HepG2 (cell line): ENCODE results near the gene KAT2A. TPM values are rescaled to one million over a fixed set of nuclear protein-coding genes. Genes with fewer than 3 reads are reported as not detected.

ENCODE experiments used
- ATAC-seq: fragments of 200-7000 bp; cut with Tn5 transposase; 3 replicates; pipeline ENCODE4 v1.9.1; 2020; ENCODE audit warnings: mild to moderate bottlenecking, moderate library complexity
- BruUV-seq: library from RNA; stranded (reverse); fragments of 400-500 nt; replicated peaks from 2 replicates; lab custom pipeline; 2021; lab: Mats Ljungman, UMichigan
- CTCF ChIA-PET: fragments of 300-600 bp; formaldehyde crosslinking; extraction: SDS; loops from one replicate; lab custom pipeline; 2021; ENCODE audit warnings: low total read pairs, inconsistent platforms, low intra/inter-chr PET ratio; lab: Yijun Ruan, JAX
- POLR2A ChIA-PET: fragments of 350-600 bp; sonication (Branson Sonifier 250); formaldehyde crosslinking; loops from one replicate; lab custom pipeline; 2020; ENCODE audit warnings: antibody characterized with exemption, inconsistent platforms; lab: Yijun Ruan, JAX
- DNase-seq: peaks from one replicate; pipeline ENCODE4 v3.0.0-alpha.2; 2015; ENCODE audit warnings: low spot score
- FAIRE-seq: peaks from 3 replicates; lab custom pipeline; 2011; peaks lifted over from hg19 to GRCh38; lab: Jason Lieb, UNC
- H2AFZ ChIP-seq: one replicate; pipeline ENCODE4 v1.6.1; 2011; ENCODE audit warnings: low read length, inconsistent platforms
- H3K27ac ChIP-seq: fragments of 300-600 bp; 3 replicates; pipeline ENCODE4 v1.8.0; 2011; ENCODE audit warnings: mixed run types, mild to moderate bottlenecking, mixed read lengths, low read length, inconsistent platforms; ENCODE audit not compliant: insufficient read depth; ENCODE audit errors: extremely low read length
- H3K27me3 ChIP-seq, 2 experiments: fragments of 200-600 bp in 1 of 2; 2 replicates in 1 of 2; 3 replicates in 1 of 2; pipeline versions ENCODE4 v1.6.0 to v1.8.0; 2011; ENCODE audit warnings: low read length in 2 of 2, mild to moderate bottlenecking in 2 of 2, moderate library complexity in 2 of 2, inconsistent platforms in 1 of 2; ENCODE audit not compliant: insufficient read depth in 2 of 2, control insufficient read depth in 1 of 2
- H3K36me3 ChIP-seq, 2 experiments: fragments of 200-600 bp in 1 of 2; replicated peaks in 1 of 2; 2 replicates in 1 of 2; 3 replicates in 1 of 2; pipeline versions ENCODE4 v1.5.1 to v1.8.0; 2011; ENCODE audit warnings: low read length in 2 of 2, inconsistent platforms in 1 of 2; ENCODE audit not compliant: insufficient read depth in 2 of 2, control insufficient read depth in 1 of 2
- H3K4me1 ChIP-seq: 2 replicates; pipeline ENCODE4 v1.5.1; 2012; ENCODE audit warnings: low read length, inconsistent platforms; ENCODE audit not compliant: insufficient read depth
- H3K4me2 ChIP-seq: 2 replicates; pipeline ENCODE4 v1.6.0; 2011; ENCODE audit warnings: low read depth, low read length, inconsistent platforms
- H3K4me3 ChIP-seq, 3 experiments: fragments of 200-600 bp in 1 of 3; sonication (generic), shearing (Covaris generic) in 1 of 3; replicated peaks in 1 of 3; 2 replicates each; pipeline ENCODE4 v1.5.1; 2011 to 2016; ENCODE audit warnings: low read length in 3 of 3, inconsistent platforms in 2 of 3, low read depth in 2 of 3, mild to moderate bottlenecking in 2 of 3, control low read depth in 1 of 3, mixed read lengths in 1 of 3; ENCODE audit not compliant: insufficient read depth in 1 of 3
- H3K79me2 ChIP-seq: one replicate; pipeline ENCODE4 v1.6.1; 2011; ENCODE audit warnings: low read length, inconsistent platforms; ENCODE audit not compliant: insufficient read depth
- H3K9ac ChIP-seq: 2 replicates; pipeline ENCODE4 v1.6.0; 2011; ENCODE audit warnings: mild to moderate bottlenecking, low read depth, low read length, inconsistent platforms; ENCODE audit not compliant: insufficient read depth
- H3K9me3 ChIP-seq: 2 replicates; pipeline ENCODE4 v1.5.1; 2012; ENCODE audit warnings: mild to moderate bottlenecking, low read length
- H4K20me1 ChIP-seq: 2 replicates; pipeline ENCODE4 v1.6.0; 2011; ENCODE audit warnings: inconsistent platforms, mild to moderate bottlenecking, low read length, moderate library complexity; ENCODE audit not compliant: insufficient read depth
- MIER3 ChIP-seq: IDR thresholded peaks from 2 replicates; pipeline ENCODE4 v1.6.1; 2016; ENCODE audit warnings: missing compliant biosample characterization, borderline replicate concordance
- PPARG ChIP-seq: conservative IDR thresholded peaks from 2 replicates; pipeline ENCODE4 v1.6.1; 2016; ENCODE audit warnings: missing biosample characterization, missing genetic modification reagents
- RBM39 ChIP-seq: fragments of 200-400 bp; formaldehyde crosslinking; IDR thresholded peaks from one replicate; pipeline ENCODE4 v1.6.1; 2018; ENCODE audit warnings: antibody characterized with exemption, mild to moderate bottlenecking, low read depth, low read length; ENCODE audit not compliant: poor library complexity, severe bottlenecking
- TBX3 ChIP-seq: fragments of 450-650 bp; IDR thresholded peaks from 2 replicates; pipeline ENCODE4 v1.6.1; 2017; ENCODE audit warnings: antibody characterized with exemption, mild to moderate bottlenecking, inconsistent platforms, borderline replicate concordance
- ZBTB7B ChIP-seq: sonication (generic); formaldehyde crosslinking; IDR thresholded peaks from 2 replicates; pipeline ENCODE4 v1.4.0; 2020; ENCODE audit warnings: missing genetic modification reagents
- ZKSCAN5 ChIP-seq: sonication (generic); formaldehyde crosslinking; IDR thresholded peaks from 2 replicates; pipeline ENCODE4 v1.5.1; 2020; ENCODE audit warnings: mild to moderate bottlenecking, missing genetic modification reagents
- ZNF30 ChIP-seq: sonication (generic); formaldehyde crosslinking; IDR thresholded peaks from 2 replicates; pipeline ENCODE4 v1.5.0; 2020; ENCODE audit warnings: mild to moderate bottlenecking, missing genetic modification reagents
- WGBS: methylation state at CpG from one replicate; pipeline ENCODE4 v1.1.6; 2017; ENCODE audit warnings: low lambda C conversion rate; 5-methylcytosine and 5-hydroxymethylcytosine counted together
- in situ Hi-C: cut with HindIII; loops from 2 replicates; pipeline ENCODE4 v1.10.0; 2017; ENCODE audit warnings: low pct_unique_long_range_greater_than_20kb; ENCODE audit not compliant: extremely low pct_ligation_motif_present
- intact Hi-C: fragments of 100-400 bp; cut with micrococcal nuclease; formaldehyde crosslinking; loops from one replicate; pipeline ENCODE4 v1.10.0; 2022; ENCODE audit not compliant: unreplicated experiment
- polyA plus RNA-seq, 8 experiments: library from polyadenylated mRNA; depleted of rRNA in 3 of 8; stranded (reverse) in 7 of 8; unstranded in 1 of 8; fragments of >200 nt; fragmentation: Illumina TruSeq in 4 of 8; extraction: Trizol in 4 of 8; gene quantifications; 2 replicates each; pipeline versions ENCODE4 v1.2.1 to v1.2.3, GENCODE V29; 2011 to 2016; ENCODE audit warnings: low read depth in 4 of 8, missing spikeins in 1 of 8, mixed read lengths in 1 of 8; ENCODE audit not compliant: insufficient read depth in 1 of 8
- total RNA-seq, 5 experiments: library from RNA; depleted of rRNA; stranded (reverse); fragments of >200 nt; fragmentation: Illumina TruSeq; extraction: Trizol; gene quantifications; 2 replicates each; pipeline ENCODE4 v1.2.3, GENCODE V29; 2016; ENCODE audit warnings: low read depth in 1 of 5
- TF ChIP-seq, protein P1 (sequence below): IDR thresholded peaks from 2 replicates; pipeline ENCODE4 v1.6.1; 2016; ENCODE audit warnings: low read depth, control low read depth
- TF ChIP-seq, protein P2 (sequence below): sonication (generic); formaldehyde crosslinking; IDR thresholded peaks from 2 replicates; pipeline ENCODE4 v1.4.0; 2020; ENCODE audit warnings: missing genetic modification reagents, borderline replicate concordance

Gene KAT2A
- total and polyA plus RNA-seq, 2 of the 13 experiments (the other 11 are each of a cell fraction or from before 2014, with no cell fraction given), result 29.1 to 90.4 TPM

DNA sequence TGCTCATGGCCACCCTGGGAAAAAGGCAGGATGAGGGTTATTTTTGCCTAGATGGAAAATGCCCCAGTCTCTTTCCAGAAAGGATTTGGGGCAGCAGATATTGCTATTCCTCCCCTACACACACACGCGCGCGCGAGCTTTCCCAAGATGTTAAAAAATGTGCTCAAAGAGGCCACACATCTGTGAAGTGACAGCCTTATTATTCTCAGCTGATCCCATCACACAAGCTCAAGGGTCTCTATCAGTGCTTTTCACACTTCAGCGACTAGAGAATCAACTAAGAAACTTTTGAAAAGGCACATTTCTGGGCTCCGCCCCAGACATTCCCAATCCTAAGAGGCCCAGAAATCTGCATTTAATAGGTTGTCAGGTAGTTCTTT is 39.4 kb upstream of the KAT2A start:
- no peak for ATAC-seq
- POLR2A ChIA-PET, result interaction anchor here (1.1 kb wide), 1 partner anchor 34 kb away, joined by 3 read pairs; the partner anchor contains the start of gene GHDC
- 91% methylated on average over 7 of the region's 7 CpGs for WGBS

More for the DNA sequence above, 39.4 kb upstream of the KAT2A start:
- Histone ChIP-seq H3K79me2 (no peaks in the 10 kb centered on the region), H3K27me3 (peaks cover 0 to 2% of the 10 kb centered on the region in 2 experiments; a peak in 1 of 5 replicates), H3K9me3 (no peaks in the 10 kb centered on the region), H3K4me2 (0 out of 2 replicates have a peak overlapping the region, but pooled peaks have one; percentile 45), H3K4me3 (peak overlapping the region in 1 of 3 experiments; percentile 27; a peak in 1 of 6 replicates), H3K4me1 (peaks cover 59% of the 10 kb centered on the region), H3K27ac (no peak overlapping the region), H3K36me3 (no peaks in the 10 kb centered on the region)
- CTCF ChIA-PET, result no interaction called here
- FAIRE-seq, result no peak
- no TSS peak for BruUV-seq
- in situ Hi-C loops, result no loop called here
- DNase-seq, result no peak
- TF ChIP-seq, protein P1, sequence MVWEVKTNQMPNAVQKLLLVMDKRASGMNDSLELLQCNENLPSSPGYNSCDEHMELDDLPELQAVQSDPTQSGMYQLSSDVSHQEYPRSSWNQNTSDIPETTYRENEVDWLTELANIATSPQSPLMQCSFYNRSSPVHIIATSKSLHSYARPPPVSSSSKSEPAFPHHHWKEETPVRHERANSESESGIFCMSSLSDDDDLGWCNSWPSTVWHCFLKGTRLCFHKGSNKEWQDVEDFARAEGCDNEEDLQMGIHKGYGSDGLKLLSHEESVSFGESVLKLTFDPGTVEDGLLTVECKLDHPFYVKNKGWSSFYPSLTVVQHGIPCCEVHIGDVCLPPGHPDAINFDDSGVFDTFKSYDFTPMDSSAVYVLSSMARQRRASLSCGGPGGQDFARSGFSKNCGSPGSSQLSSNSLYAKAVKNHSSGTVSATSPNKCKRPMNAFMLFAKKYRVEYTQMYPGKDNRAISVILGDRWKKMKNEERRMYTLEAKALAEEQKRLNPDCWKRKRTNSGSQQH (CRISPR knock-in tag), result no peak
- TF ChIP-seq PPARG, result no peak
- no peak for TF ChIP-seq TBX3
- TF ChIP-seq MIER3 (CRISPR knock-in tag), result no peak
- no peak for TF ChIP-seq ZBTB7B (CRISPR knock-in tag)
- TF ChIP-seq RBM39, result no peak
- TF ChIP-seq ZKSCAN5 (CRISPR knock-in tag), result no peak
- TF ChIP-seq, protein P2, sequence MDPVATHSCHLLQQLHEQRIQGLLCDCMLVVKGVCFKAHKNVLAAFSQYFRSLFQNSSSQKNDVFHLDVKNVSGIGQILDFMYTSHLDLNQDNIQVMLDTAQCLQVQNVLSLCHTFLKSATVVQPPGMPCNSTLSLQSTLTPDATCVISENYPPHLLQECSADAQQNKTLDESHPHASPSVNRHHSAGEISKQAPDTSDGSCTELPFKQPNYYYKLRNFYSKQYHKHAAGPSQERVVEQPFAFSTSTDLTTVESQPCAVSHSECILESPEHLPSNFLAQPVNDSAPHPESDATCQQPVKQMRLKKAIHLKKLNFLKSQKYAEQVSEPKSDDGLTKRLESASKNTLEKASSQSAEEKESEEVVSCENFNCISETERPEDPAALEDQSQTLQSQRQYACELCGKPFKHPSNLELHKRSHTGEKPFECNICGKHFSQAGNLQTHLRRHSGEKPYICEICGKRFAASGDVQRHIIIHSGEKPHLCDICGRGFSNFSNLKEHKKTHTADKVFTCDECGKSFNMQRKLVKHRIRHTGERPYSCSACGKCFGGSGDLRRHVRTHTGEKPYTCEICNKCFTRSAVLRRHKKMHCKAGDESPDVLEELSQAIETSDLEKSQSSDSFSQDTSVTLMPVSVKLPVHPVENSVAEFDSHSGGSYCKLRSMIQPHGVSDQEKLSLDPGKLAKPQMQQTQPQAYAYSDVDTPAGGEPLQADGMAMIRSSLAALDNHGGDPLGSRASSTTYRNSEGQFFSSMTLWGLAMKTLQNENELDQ, result no peak
- TF ChIP-seq ZNF30 (CRISPR knock-in tag), result no peak
- TF ChIP-seq, all 625 proteins: peak for 0
- Histone ChIP-seq H4K20me1 (no peaks in the 10 kb centered on the region), H2AFZ (no peak overlapping the region), H3K9ac (no peak overlapping the region)
- intact Hi-C loops, result no loop called here
